Thyroid gland (tissue), 4 donors: ENCODE results near the gene NEUROG3. TPM values are rescaled to one million over a fixed set of nuclear protein-coding genes. Genes with fewer than 3 reads are reported as not detected.

Experiments
- DNase-seq, 2 donors: peaks; one replicate each; pipeline ENCODE4 v3.0.0-alpha.2; 2019
- H3K27ac ChIP-seq, 3 donors: fragments of 200-600 bp; sonication (generic); 1 replicate in 2 of 3; 2 replicates in 1 of 3; pipeline ENCODE4 v1.5.1; 2016 to 2019; ENCODE audit warnings: mild to moderate bottlenecking in 1 of 3, moderate library complexity in 1 of 3
- H3K27me3 ChIP-seq: fragments of 200-600 bp; sonication (generic); one replicate; pipeline ENCODE4 v1.5.1; 2019
- H3K36me3 ChIP-seq, 2 donors: fragments of 200-600 bp; sonication (generic); one replicate each; pipeline ENCODE4 v1.5.1; 2016 to 2019
- H3K4me1 ChIP-seq, 2 donors: fragments of 200-600 bp; sonication (generic); one replicate each; pipeline ENCODE4 v1.5.1; 2017 to 2019
- H3K4me3 ChIP-seq, 3 donors: fragments of 200-600 bp; sonication (generic); replicated peaks in 1 of 3; 1 replicate in 2 of 3; 2 replicates in 1 of 3; pipeline ENCODE4 v1.5.1; 2016; ENCODE audit warnings: mild to moderate bottlenecking in 1 of 3
- H3K9me3 ChIP-seq: fragments of 200-600 bp; sonication (generic); one replicate; pipeline ENCODE4 v1.5.1; 2017
- CTCF ChIP-seq, 6 experiments: fragments of 200-600 bp in 3 of 6; fragments of 450-650 bp in 3 of 6; sonication (generic) in 3 of 6; IDR thresholded peaks; one replicate each; pipeline ENCODE4 v1.5.1; 2016 to 2019; ENCODE audit warnings: antibody characterized with exemption in 6 of 6, mild to moderate bottlenecking in 2 of 6, inconsistent platforms in 1 of 6, moderate library complexity in 1 of 6
- POLR2A ChIP-seq, 2 donors: fragments of 450-650 bp; IDR thresholded peaks; one replicate each; pipeline ENCODE4 v1.6.1; 2017; ENCODE audit warnings: antibody characterized with exemption in 2 of 2, mild to moderate bottlenecking in 2 of 2, moderate library complexity in 1 of 2
- WGBS, 2 donors: methylation state at CpG; one replicate each; pipeline ENCODE4 v1.1.5; 2017; 5-methylcytosine and 5-hydroxymethylcytosine counted together
- intact Hi-C: fragments of 100-400 bp; cut with DNase I; formaldehyde crosslinking; loops from one replicate; pipeline ENCODE4 v1.15.1; 2023
- total RNA-seq, 4 donors: library from RNA; depleted of rRNA; stranded (reverse); fragments of >200 nt; gene quantifications; one replicate each; pipeline ENCODE4 v1.2.3, GENCODE V29; 2016

NEUROG3 gene
- total RNA-seq, 4 donors from 2014 or later, result 1.9 TPM; not detected in 3

- Histone ChIP-seq H3K9me3 (no peaks in the 10 kb centered on the region), H3K27me3 (peaks cover 6% of the 10 kb centered on the region), H3K36me3 (no peaks in the 10 kb centered on the region), H3K4me1 (peaks cover 0 to 10% of the 10 kb centered on the region in 2 donors), H3K4me3 (no peak overlapping the region), H3K27ac (no peak overlapping the region)
- DNase-seq, result no peak
- TF ChIP-seq POLR2A (IDR thresholded peaks at IDR 0.05) (no peak), CTCF (IDR thresholded peaks at IDR 0.05) (no peak)
- WGBS, 2 donors, result 0 to 2% methylated on average over 16 to 30 of the region's 51 CpGs
- intact Hi-C loops, result no loop called here
Observed at GRCh38 chr10:69577268-69578232, 4.3 kb upstream of the NEUROG3 start.

GRCh38 chr10:69576334-69577011 is 3.3 kb upstream of the NEUROG3 start:
- peaks cover 0 to 15% of the 10 kb centered on the region in 2 donors for H3K4me1 ChIP-seq
- peaks cover 16% of the 10 kb centered on the region for H3K27me3 ChIP-seq
- no peaks in the 10 kb centered on the region for H3K9me3 ChIP-seq
- TF ChIP-seq POLR2A (IDR thresholded peaks at IDR 0.05) (no peak), CTCF (IDR thresholded peaks at IDR 0.05) (no peak)
- H3K4me3 ChIP-seq, result no peak overlapping the region
- DNase-seq, result no peak
- no peaks in the 10 kb centered on the region for H3K36me3 ChIP-seq
- WGBS, 2 donors, result 1 to 2% methylated on average over 14 to 16 of the region's 28 CpGs
- no peak overlapping the region for H3K27ac ChIP-seq
- intact Hi-C loops, result no loop called here

GRCh38 chr10:69575164-69575722 is 2.0 kb upstream of the NEUROG3 start:
- intact Hi-C loops, result no loop called here
- peaks cover 18% of the 10 kb centered on the region for H3K27me3 ChIP-seq
- 0 to 9% methylated on average over 4 to 5 of the region's 5 CpGs for WGBS, 2 donors
- no peaks in the 10 kb centered on the region for H3K36me3 ChIP-seq
- TF ChIP-seq POLR2A (IDR thresholded peaks at IDR 0.05), result no peak
- no peak for TF ChIP-seq CTCF (IDR thresholded peaks at IDR 0.05)
- no peak overlapping the region for H3K27ac ChIP-seq
- H3K4me3 ChIP-seq, result no peak overlapping the region
- no peaks in the 10 kb centered on the region for H3K9me3 ChIP-seq
- no peak for DNase-seq
- peaks cover 0 to 15% of the 10 kb centered on the region in 2 donors for H3K4me1 ChIP-seq

GRCh38 chr10:69574571-69574978 is 1.4 kb upstream of the NEUROG3 start:
- 3 to 5% methylated on average over 12 of the region's 12 CpGs for WGBS, 2 donors
- H3K36me3 ChIP-seq, result no peaks in the 10 kb centered on the region
- TF ChIP-seq CTCF (IDR thresholded peaks at IDR 0.05), result no peak
- no peak for TF ChIP-seq POLR2A (IDR thresholded peaks at IDR 0.05)
- no peak for DNase-seq
- no peak overlapping the region for H3K27ac ChIP-seq
- H3K9me3 ChIP-seq, result no peaks in the 10 kb centered on the region
- intact Hi-C loops, result no loop called here
- peaks cover 0 to 15% of the 10 kb centered on the region in 2 donors for H3K4me1 ChIP-seq
- H3K27me3 ChIP-seq, result peaks cover 19% of the 10 kb centered on the region
- no peak overlapping the region for H3K4me3 ChIP-seq
